Loucy (cell line): ENCODE data around the gene CSNK2B.

Source experiments
- H2AFZ ChIP-seq: fragments of 200-600 bp; sonication (generic); 2 replicates; pipeline ENCODE4 v1.6.0; 2016; ENCODE audit warnings: antibody characterized with exemption, mild to moderate bottlenecking, low read length, moderate library complexity
- H3F3A ChIP-seq: fragments of 200-600 bp; 2 replicates; pipeline ENCODE4 v1.6.0; 2016; ENCODE audit warnings: antibody characterized with exemption, low read depth, mild to moderate bottlenecking
- H3K27me3 ChIP-seq: fragments of 200-600 bp; sonication (generic); 2 replicates; pipeline ENCODE4 v1.6.1; 2014; ENCODE audit warnings: low read length, mild to moderate bottlenecking; ENCODE audit not compliant: insufficient read depth, poor library complexity, severe bottlenecking
- H3K36me3 ChIP-seq: fragments of 200-600 bp; sonication (generic); 2 replicates; pipeline ENCODE4 v1.6.1; 2016; ENCODE audit warnings: low read length; ENCODE audit not compliant: insufficient read depth
- H3K4me1 ChIP-seq: fragments of 200-600 bp; sonication (generic); 2 replicates; pipeline ENCODE4 v1.5.1; 2014; ENCODE audit warnings: low read length, mild to moderate bottlenecking; ENCODE audit not compliant: insufficient read depth, poor library complexity, severe bottlenecking
- H3K4me2 ChIP-seq: fragments of 200-600 bp; sonication (generic); 2 replicates; pipeline ENCODE4 v1.6.0; 2014; ENCODE audit warnings: antibody characterized with exemption, low read length, low read depth, mild to moderate bottlenecking; ENCODE audit not compliant: poor library complexity, severe bottlenecking
- H3K4me3 ChIP-seq: fragments of 200-600 bp; sonication (generic); 2 replicates; pipeline ENCODE4 v1.5.1; 2014; ENCODE audit warnings: low read length, mild to moderate bottlenecking, mixed read lengths; ENCODE audit not compliant: poor library complexity, severe bottlenecking
- H3K79me2 ChIP-seq: fragments of 200-600 bp; sonication (generic); 2 replicates; pipeline ENCODE4 v1.6.1; 2014; ENCODE audit warnings: low read length; ENCODE audit not compliant: insufficient read depth
- H3K9ac ChIP-seq: fragments of 200-600 bp; sonication (generic); 2 replicates; pipeline ENCODE4 v1.6.0; 2014; ENCODE audit warnings: mild to moderate bottlenecking, low read depth, low read length, moderate library complexity; ENCODE audit not compliant: poor library complexity, severe bottlenecking
- H3K9me2 ChIP-seq: fragments of 200-600 bp; sonication (generic); replicated peaks from 2 replicates; pipeline ENCODE4 v1.6.1; 2016; ENCODE audit warnings: low read depth, low read length, mixed read lengths
- H3K9me3 ChIP-seq: fragments of 200-600 bp; sonication (generic); 2 replicates; pipeline ENCODE4 v1.6.1; 2014; ENCODE audit warnings: mild to moderate bottlenecking, antibody characterized with exemption, low read length, low read depth; ENCODE audit not compliant: insufficient read depth
- H4K20me1 ChIP-seq: fragments of 200-600 bp; sonication (generic); 2 replicates; pipeline ENCODE4 v1.6.0; 2014; ENCODE audit warnings: antibody characterized with exemption, low read length, mild to moderate bottlenecking; ENCODE audit not compliant: insufficient read depth, poor library complexity, severe bottlenecking
- CTCF ChIP-seq: fragments of 200-600 bp; sonication (generic); conservative IDR thresholded peaks from 2 replicates; pipeline ENCODE4 v1.5.1; 2014; ENCODE audit warnings: mild to moderate bottlenecking, antibody characterized with exemption, low read length
- EZH2phosphoT487 ChIP-seq: fragments of 200-600 bp; IDR thresholded peaks from 2 replicates; pipeline ENCODE4 v1.6.1; 2018; ENCODE audit warnings: antibody characterized with exemption, mild to moderate bottlenecking, moderate library complexity, borderline replicate concordance

Gene CSNK2B

GRCh38 chr6:31633447-31633846 lies 32.4 kb upstream of the CSNK2B start:
- peaks cover 13% of the 10 kb centered on the region; the same call in 1 of the 2 replicates for H3F3A ChIP-seq
- peaks cover 95% of the 10 kb centered on the region for H3K36me3 ChIP-seq
- H2AFZ ChIP-seq = no peak overlapping the region
- no peaks in the 10 kb centered on the region for H3K27me3 ChIP-seq
- peaks cover 71% of the 10 kb centered on the region for H4K20me1 ChIP-seq
- H3K9me3 ChIP-seq = no peaks in the 10 kb centered on the region
- H3K4me3 ChIP-seq = no peak overlapping the region
- H3K9ac ChIP-seq = no peak overlapping the region
- H3K4me2 ChIP-seq = no peak overlapping the region
- no peak for TF ChIP-seq EZH2phosphoT487
- no peak for TF ChIP-seq CTCF
- peaks cover 60% of the 10 kb centered on the region for H3K79me2 ChIP-seq
- peaks cover 6% of the 10 kb centered on the region for H3K4me1 ChIP-seq
- no peaks in the 10 kb centered on the region for H3K9me2 ChIP-seq

- Histone ChIP-seq H2AFZ (no peak overlapping the region), H4K20me1 (peaks cover 66% of the 10 kb centered on the region), H3K4me1 (peaks cover 6% of the 10 kb centered on the region), H3K79me2 (peaks cover 53% of the 10 kb centered on the region), H3F3A (peaks cover 13% of the 10 kb centered on the region; the same call in 1 of the 2 replicates), H3K9me3 (no peaks in the 10 kb centered on the region), H3K27me3 (no peaks in the 10 kb centered on the region), H3K9me2 (no peaks in the 10 kb centered on the region), H3K4me2 (no peak overlapping the region), H3K4me3 (no peak overlapping the region), H3K9ac (no peak overlapping the region), H3K36me3 (peaks cover 93% of the 10 kb centered on the region)
- no peak for TF ChIP-seq CTCF
- TF ChIP-seq EZH2phosphoT487 = no peak
Measured at GRCh38 chr6:31634131-31634530, 31.7 kb upstream of the CSNK2B start.

GRCh38 chr6:31634969-31635575 lies 30.8 kb upstream of the CSNK2B start:
- Histone ChIP-seq H3K4me1 (peaks cover 6% of the 10 kb centered on the region), H3K79me2 (peaks cover 45% of the 10 kb centered on the region; the same call in 1 of the 2 replicates), H3K9me3 (no peaks in the 10 kb centered on the region), H4K20me1 (peaks cover 58% of the 10 kb centered on the region), H3K27me3 (no peaks in the 10 kb centered on the region), H3K9me2 (no peaks in the 10 kb centered on the region), H3K4me3 (no peak overlapping the region), H3K9ac (no peak overlapping the region), H3K36me3 (peaks cover 95% of the 10 kb centered on the region), H2AFZ (no peak overlapping the region), H3F3A (peaks cover 19% of the 10 kb centered on the region; the same call in 1 of the 2 replicates), H3K4me2 (no peak overlapping the region)
- TF ChIP-seq EZH2phosphoT487 = no peak
- no peak for TF ChIP-seq CTCF
